Measurements from ENCODE around the gene JAZF1.

- TF ChIP-seq, protein P1, sequence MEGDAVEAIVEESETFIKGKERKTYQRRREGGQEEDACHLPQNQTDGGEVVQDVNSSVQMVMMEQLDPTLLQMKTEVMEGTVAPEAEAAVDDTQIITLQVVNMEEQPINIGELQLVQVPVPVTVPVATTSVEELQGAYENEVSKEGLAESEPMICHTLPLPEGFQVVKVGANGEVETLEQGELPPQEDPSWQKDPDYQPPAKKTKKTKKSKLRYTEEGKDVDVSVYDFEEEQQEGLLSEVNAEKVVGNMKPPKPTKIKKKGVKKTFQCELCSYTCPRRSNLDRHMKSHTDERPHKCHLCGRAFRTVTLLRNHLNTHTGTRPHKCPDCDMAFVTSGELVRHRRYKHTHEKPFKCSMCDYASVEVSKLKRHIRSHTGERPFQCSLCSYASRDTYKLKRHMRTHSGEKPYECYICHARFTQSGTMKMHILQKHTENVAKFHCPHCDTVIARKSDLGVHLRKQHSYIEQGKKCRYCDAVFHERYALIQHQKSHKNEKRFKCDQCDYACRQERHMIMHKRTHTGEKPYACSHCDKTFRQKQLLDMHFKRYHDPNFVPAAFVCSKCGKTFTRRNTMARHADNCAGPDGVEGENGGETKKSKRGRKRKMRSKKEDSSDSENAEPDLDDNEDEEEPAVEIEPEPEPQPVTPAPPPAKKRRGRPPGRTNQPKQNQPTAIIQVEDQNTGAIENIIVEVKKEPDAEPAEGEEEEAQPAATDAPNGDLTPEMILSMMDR (IDR thresholded peaks at IDR 0.05 in 4 of 5, conservative IDR thresholded peaks at IDR 0.05 in 1 of 5), result no peak
- TF ChIP-seq POLR2A (IDR thresholded peaks at IDR 0.05), result no peak
Observed at GRCh38 chr7:28018856-28019465, 161.6 kb downstream of the JAZF1 start.
